Esophagus muscularis mucosa (tissue), 4 donors: ENCODE measurements around the gene CPNE1.

Experiments used
- CTCF ChIP-seq, 3 experiments: fragments of 200-600 bp in 2 of 3; fragments of 450-650 bp in 1 of 3; sonication (generic) in 2 of 3; IDR thresholded peaks; one replicate each; pipeline ENCODE4 v1.5.1; 2017 to 2019; ENCODE audit warnings: antibody characterized with exemption in 3 of 3, mild to moderate bottlenecking in 2 of 3, moderate library complexity in 1 of 3
- EP300 ChIP-seq: sonication (generic); formaldehyde crosslinking; IDR thresholded peaks from one replicate; pipeline ENCODE4 v1.6.1; 2017; ENCODE audit warnings: antibody characterized with exemption
- POLR2A ChIP-seq: fragments of 450-650 bp; IDR thresholded peaks from one replicate; pipeline ENCODE4 v1.6.1; 2017; ENCODE audit warnings: antibody characterized with exemption, moderate library complexity, mild to moderate bottlenecking, low read depth
- POLR2AphosphoS5 ChIP-seq, 2 donors: sonication (generic); formaldehyde crosslinking; IDR thresholded peaks; one replicate each; pipeline ENCODE4 v1.6.1; 2017; ENCODE audit warnings: antibody characterized with exemption in 2 of 2

GRCh38 chr20:35669221-35669620 lies 4.5 kb upstream of the CPNE1 start:
- TF ChIP-seq CTCF (IDR thresholded peaks at IDR 0.05) (no peak), EP300 (no peak), POLR2A (no peak), POLR2AphosphoS5 (IDR thresholded peaks at IDR 0.05) (no peak)
